Frontal cortex (tissue), 4 donors: ENCODE results near the gene IQCF2. TPM values are rescaled to one million over a fixed set of nuclear protein-coding genes. Genes with fewer than 3 reads are reported as not detected.
"Not testable (repeated sequence)": the region's sequence is repeated elsewhere in the genome, so short reads cannot be mapped to it uniquely, and the experiment has no call there.

ENCODE experiments used
- DNase-seq, 2 donors: peaks; one replicate each; pipeline ENCODE4 v3.0.0; 2012; ENCODE audit warnings: low spot score in 2 of 2
- FAIRE-seq: peaks from 2 replicates; lab custom pipeline; 2012; peaks lifted over from hg19 to GRCh38; lab: Jason Lieb, UNC
- total RNA-seq: library from RNA; depleted of rRNA; stranded (reverse); fragments of >200 nt; gene quantifications from one replicate; pipeline ENCODE4 v1.2.3, GENCODE V29; 2014
- donor health status: control.
- donor health status: control.
- donor health status: control.

Gene IQCF2
- not detected for total RNA-seq

- FAIRE-seq = no peak
- DNase-seq = no peak
Measured at GRCh38 chr3:51860703-51861665, at the start of gene IQCF2. Gene IQCF2, plus strand, starts transcription at chr3:51861615. Its CDS starts 52 bp downstream, at chr3:51861667.

- DNase-seq = peak in 1 of 2 donors; percentile 35
- FAIRE-seq = no peak
Measured at GRCh38 chr3:51813539-51813938, 47.9 kb upstream of the IQCF2 start.

- no peak for DNase-seq
- FAIRE-seq = no peak
Measured at GRCh38 chr3:51814034-51814433, 47.4 kb upstream of the IQCF2 start.

- FAIRE-seq = no peak
Measured at GRCh38 chr3:51815614-51816013, 45.8 kb upstream of the IQCF2 start.

GRCh38 chr3:51816723-51817122, 44.7 kb upstream of the IQCF2 start:
- no peak for DNase-seq

More at GRCh38 chr3:51815614-51816013, 45.8 kb upstream of the IQCF2 start:
- no peak for DNase-seq

GRCh38 chr3:51817375-51817774, 44.0 kb upstream of the IQCF2 start:
- DNase-seq (no peak), FAIRE-seq (no peak)

More at GRCh38 chr3:51816723-51817122, 44.7 kb upstream of the IQCF2 start:
- no peak for FAIRE-seq

- DNase-seq = no peak
- FAIRE-seq = no peak
Measured at GRCh38 chr3:51819151-51819550, 42.3 kb upstream of the IQCF2 start.

GRCh38 chr3:51819709-51820406, 41.6 kb upstream of the IQCF2 start:
- FAIRE-seq (no peak), DNase-seq (no peak)

GRCh38 chr3:51828297-51828696, 33.1 kb upstream of the IQCF2 start:
- DNase-seq = no peak
- no peak for FAIRE-seq

- FAIRE-seq = no peak
Measured at GRCh38 chr3:51830345-51830744, 31.1 kb upstream of the IQCF2 start.

GRCh38 chr3:51830836-51831385, 30.5 kb upstream of the IQCF2 start:
- FAIRE-seq = no peak

More at GRCh38 chr3:51830345-51830744, 31.1 kb upstream of the IQCF2 start:
- no peak for DNase-seq

GRCh38 chr3:51836606-51837005, 24.8 kb upstream of the IQCF2 start:
- DNase-seq (no peak), FAIRE-seq (no peak)

More at GRCh38 chr3:51830836-51831385, 30.5 kb upstream of the IQCF2 start:
- no peak for DNase-seq

GRCh38 chr3:51845129-51845528, 16.3 kb upstream of the IQCF2 start:
- no peak for FAIRE-seq
- DNase-seq = no peak

GRCh38 chr3:51855411-51855810, 6.0 kb upstream of the IQCF2 start:
- FAIRE-seq, DNase-seq: not testable (repeated sequence)

GRCh38 chr3:51862886-51863285, 1.5 kb downstream of the IQCF2 start:
- FAIRE-seq = no peak
- DNase-seq = no peak

GRCh38 chr3:51868896-51869295, 7.5 kb downstream of the IQCF2 start:
- DNase-seq, FAIRE-seq: not testable (repeated sequence)

- DNase-seq (no peak), FAIRE-seq (no peak)
Measured at GRCh38 chr3:51869304-51869703, 7.9 kb downstream of the IQCF2 start.

- no peak for FAIRE-seq
- no peak for DNase-seq
Measured at GRCh38 chr3:51873253-51873766, 11.9 kb downstream of the IQCF2 start.

- no peak for FAIRE-seq
- DNase-seq = no peak
Measured at GRCh38 chr3:51873876-51874275, 12.5 kb downstream of the IQCF2 start.

- DNase-seq (no peak), FAIRE-seq (no peak)
Measured at GRCh38 chr3:51874411-51874810, 13.0 kb downstream of the IQCF2 start.
